HG02938 (cell line): ENCODE measurements around the gene ILRUN.
"Not testable (repeated sequence)": the region's sequence is repeated elsewhere in the genome, so short reads cannot be mapped to it uniquely, and the experiment has no call there.

ENCODE experiments used
- ATAC-seq: cut with Tn5 transposase; IDR thresholded peaks from one replicate; pipeline ENCODE4 v1.9.1; 2021; ENCODE audit warnings: mild to moderate bottlenecking, moderate library complexity; ENCODE audit not compliant: unreplicated experiment

Gene ILRUN

DNA sequence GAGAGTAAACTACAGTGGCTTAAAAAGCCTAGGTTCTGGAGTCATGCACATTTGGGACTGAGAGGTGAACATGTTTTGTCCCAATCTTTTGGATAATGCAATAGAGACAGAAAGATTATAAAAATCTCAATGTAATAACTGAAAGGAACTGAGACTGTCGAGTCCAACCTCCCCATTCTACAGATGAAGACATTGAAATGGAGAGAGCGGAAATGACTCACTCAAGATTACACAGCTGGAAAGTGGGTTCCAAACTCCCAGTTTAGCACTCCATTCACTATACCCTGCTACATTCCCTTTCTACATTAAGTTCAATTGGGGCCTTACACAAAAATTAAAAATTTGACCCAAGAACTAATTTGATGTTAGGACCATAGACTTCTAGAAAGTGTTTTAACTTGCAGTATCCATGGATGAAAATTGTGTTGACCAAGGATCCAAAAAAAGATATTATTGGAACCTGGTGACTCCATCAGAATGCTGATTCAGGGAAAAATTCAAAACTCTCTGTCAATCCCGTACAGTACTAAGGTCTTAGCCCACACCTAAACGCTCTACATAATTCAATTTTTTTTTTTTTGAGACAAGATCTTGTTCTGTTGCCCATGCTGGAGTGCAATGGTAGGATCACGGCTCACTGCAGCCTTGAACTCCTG is 1.5 kb upstream of the ILRUN start:
- no peak for ATAC-seq

DNA sequence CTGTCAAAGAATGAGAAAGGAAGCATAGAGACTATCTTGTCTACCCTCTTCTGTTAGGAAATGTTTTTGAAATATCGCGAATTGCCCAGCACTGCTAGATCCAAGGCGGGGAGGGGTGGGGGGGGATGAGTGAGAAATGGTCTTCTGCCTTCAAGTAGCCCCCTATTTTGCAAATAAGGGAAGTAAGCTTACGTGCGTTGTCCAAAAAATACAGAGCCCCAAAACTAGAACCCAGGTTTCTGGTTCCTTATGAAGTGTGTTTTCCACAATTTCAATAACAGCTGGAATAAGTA is 923 bp upstream of the ILRUN start:
- no peak for ATAC-seq

DNA sequence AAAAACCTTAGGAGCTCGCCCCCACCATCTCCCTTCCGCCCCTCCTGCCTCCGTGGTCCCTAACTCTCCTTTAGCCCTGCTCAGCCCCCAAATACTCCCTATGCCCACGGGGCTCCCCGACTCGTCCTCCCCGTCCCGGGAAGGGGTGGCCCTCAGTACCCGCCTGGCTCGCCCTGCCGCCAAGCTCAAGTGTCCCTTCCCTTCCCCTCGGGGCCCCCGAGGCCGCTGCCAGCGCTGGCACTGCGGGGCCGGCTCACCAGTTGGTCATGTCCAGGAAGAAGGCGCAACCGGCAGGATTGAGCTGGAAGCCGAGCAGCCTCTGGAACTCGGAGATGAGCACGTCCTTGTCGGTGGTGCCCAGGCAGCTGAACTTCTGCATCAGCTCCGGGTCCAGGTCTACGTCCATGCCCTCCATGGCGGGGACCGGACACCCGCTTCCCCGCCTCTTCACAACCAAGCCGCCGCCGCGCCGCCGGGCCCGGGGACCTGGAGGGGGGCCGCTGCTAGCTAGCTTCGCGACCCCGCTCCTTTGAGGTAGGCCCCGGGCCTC is 303 bp downstream of the ILRUN start:
- ATAC-seq: peak; percentile 27

DNA sequence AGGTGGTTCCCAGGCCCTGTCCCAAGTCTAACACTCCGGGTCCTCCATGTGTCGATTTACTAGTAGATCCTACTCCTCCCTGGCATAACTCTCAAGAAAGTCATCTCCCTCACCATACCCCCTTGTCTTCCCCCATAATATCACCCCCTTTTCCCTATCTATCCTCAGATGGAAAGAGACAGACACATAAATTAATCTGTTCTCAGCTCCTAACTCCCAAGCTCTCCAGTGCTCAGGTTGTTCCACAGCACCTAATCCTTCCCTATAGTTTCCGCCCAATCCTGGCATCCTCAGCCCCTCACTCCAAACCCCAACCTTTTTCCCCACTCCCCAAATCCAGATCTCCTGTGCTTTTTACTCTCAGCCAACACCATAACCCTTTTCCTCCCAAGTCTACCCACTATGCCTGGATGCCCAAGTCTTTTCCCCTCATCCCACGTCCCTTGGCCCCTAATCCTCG is 808 bp downstream of the ILRUN start:
- no peak for ATAC-seq

DNA sequence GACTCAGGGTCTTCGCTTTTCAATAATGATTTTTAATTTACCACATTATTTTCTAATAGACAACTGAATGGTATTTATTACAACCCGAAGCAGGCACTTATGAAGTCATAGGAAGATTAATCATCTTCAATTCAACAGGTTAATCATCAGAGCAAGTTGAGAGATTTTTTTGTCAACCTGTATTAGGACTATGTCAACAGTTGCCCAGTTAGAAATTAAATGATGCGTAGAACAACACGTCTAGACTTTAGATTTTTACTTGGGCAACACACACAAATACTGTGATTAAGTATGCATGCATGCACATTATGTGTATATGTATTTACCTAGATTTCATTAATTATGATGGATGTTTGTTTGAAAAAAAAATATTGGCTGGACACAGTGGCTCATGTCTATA is 4.3 kb downstream of the ILRUN start:
- no peak for ATAC-seq

DNA sequence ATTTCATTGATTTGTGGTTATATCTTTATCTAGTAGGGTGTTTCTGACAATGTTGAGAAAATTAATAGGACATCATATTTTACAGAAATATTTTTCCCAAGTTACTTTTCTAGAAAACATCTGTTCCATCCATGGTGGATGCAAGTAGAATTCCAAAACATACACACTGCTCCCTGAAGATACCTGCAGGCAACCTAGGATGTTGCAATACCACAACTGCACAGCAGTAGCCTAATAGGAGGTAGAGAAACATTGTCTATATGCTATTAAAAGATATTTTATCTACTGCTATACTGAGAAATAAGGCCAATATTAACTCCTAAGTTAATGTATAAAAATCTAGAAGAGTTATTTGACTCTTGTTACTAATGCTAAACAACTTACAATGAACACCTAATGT is 6.8 kb downstream of the ILRUN start:
- no peak for ATAC-seq

DNA sequence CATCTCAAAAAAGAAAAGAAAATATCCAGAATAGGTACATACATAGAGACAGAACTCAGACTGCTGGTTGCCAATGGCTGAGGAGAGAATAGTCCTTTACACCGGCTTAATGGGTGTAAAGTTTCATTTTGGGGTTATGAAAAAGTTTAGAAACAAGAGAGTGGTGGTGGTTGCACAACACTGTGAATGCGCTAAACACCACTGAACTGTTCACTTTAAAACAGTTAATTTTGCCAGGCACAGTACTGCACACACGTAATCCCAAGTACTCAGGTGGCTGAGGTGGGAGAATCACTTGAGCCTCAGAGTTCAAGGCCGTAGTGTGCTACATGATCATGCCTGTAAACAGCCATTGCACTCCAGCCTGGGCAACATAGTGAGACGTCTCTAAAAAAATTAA is 7.6 kb downstream of the ILRUN start:
- ATAC-seq: no peak

DNA sequence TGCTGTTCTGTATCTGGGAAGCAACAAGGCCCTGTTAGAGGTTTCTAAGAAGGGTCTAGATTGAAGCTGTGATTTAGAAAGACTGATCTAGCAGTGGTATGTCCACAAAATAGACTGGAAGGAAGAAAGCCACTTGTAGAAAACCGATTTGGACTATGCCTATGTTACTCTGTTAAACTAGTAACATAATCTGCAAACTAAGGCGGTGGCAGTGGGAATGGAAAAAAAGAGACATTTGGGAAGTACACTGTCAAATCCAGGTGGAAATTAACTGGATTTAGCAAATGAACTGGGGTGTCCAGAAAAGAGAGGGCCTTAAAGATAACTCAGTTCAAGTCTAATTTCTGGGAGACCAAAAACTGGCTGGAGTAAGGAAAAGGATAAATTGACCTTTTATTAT is 11.6 kb downstream of the ILRUN start:
- ATAC-seq: no peak

DNA sequence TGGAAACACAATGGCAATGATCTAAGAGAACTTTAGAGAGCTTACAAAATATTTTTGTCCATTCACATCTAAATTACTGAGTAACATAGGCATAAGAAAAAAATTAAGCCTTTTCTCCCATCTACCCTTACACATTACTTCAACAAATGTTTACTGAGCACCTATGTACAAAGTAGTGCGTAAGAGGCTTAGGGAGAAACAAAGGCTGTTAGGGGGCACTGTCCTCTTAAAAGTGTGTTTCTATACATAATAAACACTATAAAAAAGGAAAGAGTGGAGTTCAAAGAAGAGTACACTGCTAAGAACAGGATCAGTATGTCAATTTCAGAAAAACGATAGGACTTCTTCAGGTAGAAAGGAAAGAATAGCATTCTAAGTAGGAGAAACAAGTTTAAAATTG is 12.2 kb downstream of the ILRUN start:
- ATAC-seq: no peak

DNA sequence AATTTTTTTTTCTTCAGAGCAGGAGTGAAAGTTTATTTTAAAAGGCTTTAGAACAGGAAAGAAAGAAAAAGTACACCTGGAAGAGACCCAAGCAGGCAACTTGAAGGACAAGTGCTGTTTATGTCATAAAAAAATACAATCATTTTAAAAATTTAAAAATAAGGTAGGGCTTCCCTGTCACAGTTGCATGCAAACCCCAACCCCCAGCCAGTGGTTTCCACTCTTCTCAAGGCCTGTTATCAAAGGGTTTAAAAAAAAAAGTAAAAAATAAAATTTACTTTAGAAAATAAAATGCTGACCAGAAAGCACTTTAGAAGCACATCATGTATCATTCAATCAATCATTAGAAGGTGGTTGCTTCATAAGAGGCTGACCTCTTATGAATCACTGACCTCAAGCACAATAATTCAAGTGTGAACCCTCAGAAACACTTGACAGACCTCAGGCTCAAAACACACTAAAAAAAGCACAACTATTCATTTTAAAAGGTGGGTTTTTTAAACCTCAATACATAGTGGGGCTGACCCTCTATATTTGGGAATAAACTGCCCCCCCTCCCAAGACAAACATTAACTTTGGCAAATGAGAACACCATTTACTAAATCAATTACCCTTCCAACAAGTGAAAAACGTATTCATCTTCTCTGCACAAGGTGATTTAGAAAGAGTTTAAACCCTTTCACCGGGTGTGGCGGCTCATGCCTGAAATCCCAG is 15.6 kb downstream of the ILRUN start:
- no peak for ATAC-seq

DNA sequence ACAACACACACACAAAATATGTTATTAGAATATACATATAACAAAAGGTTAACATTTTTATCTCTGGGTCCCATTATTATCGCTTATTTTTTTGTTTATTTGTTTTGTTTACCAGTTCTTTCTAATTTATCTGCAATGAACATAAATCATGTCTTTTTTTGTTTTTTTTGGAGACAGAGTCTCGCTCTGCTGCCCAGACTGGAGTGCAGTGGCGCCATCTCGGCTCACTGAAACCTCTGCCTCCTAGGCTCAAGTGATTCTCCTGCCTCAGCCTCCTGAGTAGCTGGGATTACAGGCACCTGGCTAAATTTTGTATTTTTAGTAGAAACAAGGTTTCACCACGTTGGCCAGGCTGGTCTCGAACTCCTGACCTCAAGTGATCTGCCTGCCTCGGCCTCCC is 16.3 kb downstream of the ILRUN start:
- ATAC-seq: not testable (repeated sequence)

DNA sequence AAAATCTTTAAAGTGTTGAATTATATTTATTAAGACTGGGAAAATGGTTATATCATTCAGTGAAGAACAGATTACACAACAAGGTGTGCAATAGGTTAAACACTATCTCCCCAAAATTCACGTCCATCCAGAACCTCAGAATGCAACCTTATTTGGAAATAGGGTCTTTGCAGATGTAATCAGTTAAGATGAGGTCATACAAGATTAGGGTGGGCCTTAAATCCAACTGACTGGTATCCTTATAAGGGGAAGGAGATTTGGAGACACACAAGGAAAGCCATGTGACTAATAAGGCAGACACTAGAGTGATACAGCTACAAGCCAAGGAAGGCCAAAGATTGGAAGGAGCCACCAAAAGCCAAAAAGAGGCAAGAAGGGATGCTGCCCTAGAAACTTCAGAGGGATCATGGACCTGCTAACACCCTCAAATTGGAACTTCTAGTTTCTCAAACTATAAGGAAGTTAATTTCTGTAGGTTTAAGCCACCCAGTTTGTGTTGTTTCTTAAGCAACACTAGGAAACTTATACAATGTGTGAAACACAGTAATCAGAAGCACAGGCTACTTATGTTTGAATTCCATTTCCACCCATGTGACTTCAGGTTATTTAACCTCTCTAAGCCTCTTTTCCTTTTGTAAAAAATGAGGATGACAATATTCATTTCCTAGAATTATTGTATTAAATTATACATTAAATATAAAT is 16.9 kb downstream of the ILRUN start:
- no peak for ATAC-seq

DNA sequence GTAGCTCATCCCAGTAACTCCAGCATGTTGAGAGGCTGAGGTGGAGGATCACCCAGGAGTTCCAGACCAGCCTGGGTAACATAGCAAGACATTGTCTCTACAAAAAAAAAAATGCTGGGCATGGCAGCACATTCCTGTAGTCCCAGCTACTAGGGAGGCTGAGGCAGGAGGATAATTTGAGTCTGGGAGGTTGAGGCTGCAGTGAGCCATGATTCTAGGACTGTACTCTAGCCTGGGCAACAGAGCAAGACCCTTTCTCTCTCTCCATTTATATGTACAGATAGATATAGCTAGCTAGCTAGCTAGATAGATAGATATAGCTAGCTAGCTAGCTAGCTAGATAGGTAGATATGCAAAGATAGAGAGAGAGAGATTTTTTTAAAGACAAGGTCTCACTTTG is 20.4 kb downstream of the ILRUN start:
- no peak for ATAC-seq

DNA sequence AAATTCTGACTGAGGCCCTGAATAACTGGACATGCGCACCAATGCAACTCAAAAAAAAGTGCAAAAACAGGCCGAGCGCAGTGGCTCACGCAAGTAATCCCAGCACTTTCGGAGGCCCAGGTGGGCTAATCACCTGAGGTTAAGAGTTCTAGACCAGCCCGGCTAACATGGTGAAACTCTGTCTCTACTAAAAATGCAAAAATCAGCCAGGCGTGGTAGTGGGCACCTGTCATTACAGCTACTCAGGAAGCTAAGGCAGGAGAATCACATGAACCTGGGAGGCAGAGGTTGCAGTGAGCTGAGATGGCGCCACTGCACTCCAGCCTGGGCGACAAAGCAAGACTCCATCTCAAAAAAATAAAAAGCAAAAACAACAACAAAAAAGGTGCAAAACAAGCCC is 21.6 kb downstream of the ILRUN start:
- ATAC-seq: not testable (repeated sequence)

DNA sequence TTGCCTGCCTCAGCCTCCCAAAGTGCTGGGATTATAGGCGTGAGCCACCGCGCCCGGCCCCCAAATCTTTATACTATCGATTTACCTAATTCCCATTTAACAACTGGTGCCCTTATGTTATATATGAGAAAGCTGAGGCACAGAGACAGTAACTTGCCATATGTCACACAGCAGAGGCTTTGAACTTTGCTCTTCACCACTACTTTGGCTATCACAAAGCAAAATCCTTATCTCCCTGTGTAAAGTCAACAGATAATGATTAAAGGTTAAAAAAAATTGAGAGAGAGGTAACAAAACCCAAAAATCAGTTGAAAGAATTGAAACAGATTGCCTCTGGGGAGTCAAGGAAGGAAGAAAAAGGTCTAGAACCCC is 22.3 kb downstream of the ILRUN start:
- ATAC-seq: no peak

DNA sequence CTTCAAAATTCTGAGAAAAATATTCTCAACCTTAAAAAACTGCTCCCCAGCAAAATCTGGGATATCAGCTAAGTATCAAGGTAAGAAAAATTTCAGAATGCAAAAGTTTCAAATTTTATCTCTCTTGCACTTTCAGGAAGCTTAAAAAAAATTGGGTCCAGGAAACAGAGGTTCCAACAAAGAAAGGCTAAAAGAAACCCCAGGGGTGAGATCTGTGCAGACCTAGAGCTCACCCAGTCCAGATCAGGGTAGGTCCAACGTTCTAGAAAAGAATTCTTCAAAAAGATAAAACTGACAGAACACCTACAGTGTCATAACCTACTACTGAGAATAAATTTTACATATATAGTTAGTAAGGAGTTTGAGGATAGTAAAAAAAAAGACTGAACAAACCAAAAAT is 23.5 kb downstream of the ILRUN start:
- no peak for ATAC-seq

DNA sequence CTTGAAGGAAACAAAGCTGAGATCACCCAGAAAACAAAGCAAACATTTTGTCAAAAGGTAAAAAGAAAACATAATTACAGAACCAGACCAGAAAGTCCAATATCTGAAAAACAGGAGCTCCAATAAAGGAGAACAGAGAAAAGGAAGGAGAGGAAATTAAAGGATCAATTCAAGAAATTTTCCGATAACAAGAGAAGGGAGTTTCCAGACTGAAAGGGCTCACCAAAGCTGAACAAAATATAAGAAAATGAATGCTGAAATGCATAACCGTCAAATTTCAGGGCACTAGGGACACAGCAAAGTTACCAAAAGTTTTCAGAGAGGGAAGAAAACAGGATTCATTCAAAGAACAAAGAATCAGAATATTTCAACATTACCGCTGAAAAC is 23.9 kb downstream of the ILRUN start:
- no peak for ATAC-seq

DNA sequence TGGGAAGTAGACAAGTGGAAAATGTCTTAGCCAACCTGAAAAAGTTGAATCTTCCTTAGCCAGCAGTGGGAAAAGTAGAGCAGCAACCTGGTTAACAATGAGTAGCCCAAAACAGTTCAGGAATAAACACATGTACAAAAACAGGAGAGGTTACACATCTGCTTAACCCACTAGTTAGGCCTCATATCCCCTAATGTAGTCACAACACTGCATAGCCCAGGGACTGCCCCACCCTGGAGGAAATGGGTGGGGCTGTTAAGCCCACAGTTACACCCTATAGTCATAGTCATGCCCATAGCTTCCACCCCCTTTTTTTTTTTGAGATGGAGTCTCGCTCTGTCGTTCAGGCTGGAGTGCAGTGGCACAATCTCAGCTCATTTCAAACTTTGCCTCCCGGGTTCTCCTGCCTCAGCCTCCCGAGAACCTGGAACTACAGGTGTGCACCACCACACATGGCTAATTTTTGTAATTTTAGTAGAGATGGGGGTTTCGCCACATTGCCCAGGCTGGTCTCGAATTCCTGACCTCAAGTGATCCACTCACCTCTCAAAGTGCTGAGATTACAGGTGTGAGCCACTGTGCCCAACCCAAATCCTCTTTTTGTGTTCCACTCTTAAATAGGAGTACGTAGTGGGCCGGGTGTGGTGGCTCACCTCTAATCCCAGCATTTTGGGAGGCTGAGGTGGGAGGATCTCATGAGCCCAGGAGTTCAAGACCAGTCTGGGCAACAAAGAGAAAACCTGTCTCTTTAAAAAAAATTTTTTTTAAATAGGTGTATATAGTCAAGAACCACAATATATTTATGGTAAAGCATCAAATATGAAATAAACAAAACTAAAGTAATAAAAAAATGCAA is 24.5 kb downstream of the ILRUN start:
- peak; percentile 77 for ATAC-seq

DNA sequence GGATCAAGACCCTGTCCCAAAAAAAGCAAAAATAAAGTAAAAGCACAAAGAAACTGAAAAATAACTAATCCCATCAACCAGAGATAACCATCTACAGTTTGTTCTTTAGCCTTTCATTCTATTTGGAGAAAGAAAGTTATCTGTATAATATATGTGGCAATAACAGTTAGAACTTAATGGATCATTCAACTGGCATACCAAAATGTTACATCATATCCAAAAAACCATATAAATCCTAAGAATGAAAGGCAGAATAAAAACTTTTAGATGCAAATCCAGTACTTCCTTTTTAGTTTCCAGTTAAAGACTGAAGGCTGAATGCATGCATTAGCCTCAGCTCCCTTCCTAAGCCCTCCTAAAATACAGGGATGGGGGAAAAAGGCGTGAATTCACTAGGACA is 25.2 kb downstream of the ILRUN start:
- ATAC-seq: no peak

DNA sequence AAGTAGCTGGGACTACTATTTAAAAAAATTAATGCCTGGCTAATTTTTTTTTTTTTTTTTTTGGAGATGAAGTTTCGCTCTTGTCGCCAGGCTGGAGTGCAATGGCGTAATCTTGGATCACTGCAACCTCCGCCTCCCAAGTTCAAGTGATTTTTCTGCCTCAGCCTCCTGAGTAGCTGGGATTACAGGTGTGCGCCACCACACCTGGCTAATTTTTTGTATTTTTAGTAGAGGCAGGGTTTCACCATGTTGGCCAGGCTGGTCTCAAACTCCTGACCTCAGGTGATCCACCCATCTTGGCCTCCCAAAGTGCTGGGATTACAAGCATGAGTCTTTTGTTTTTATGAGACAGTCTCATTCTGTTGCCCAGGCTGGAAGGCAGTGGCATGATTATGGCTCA is 27.8 kb downstream of the ILRUN start:
- ATAC-seq: not testable (repeated sequence)
